GM19452 (cell line): ENCODE data around the gene HERPUD1.
A peak's percentile ranks its signal among the peaks of the same experiment; 100 is the strongest.

Experiments
- ATAC-seq: cut with Tn5 transposase; IDR thresholded peaks from one replicate; pipeline ENCODE4 v1.9.1; 2021; ENCODE audit not compliant: unreplicated experiment

HERPUD1 gene

GRCh38 chr16:56910654-56911539 is 21.0 kb upstream of the HERPUD1 start:
- ATAC-seq: no peak

- peak; percentile 78 for ATAC-seq
These were observed 20.0 kb upstream of the HERPUD1 start for GRCh38 chr16:56911771-56912571.

GRCh38 chr16:56912746-56913708 is 18.9 kb upstream of the HERPUD1 start:
- no peak for ATAC-seq

- ATAC-seq: no peak
These were observed 17.0 kb upstream of the HERPUD1 start for GRCh38 chr16:56914896-56915295.

- no peak for ATAC-seq
These were observed 16.4 kb upstream of the HERPUD1 start for GRCh38 chr16:56915336-56916119.

- ATAC-seq: peak; percentile 65
These were observed 15.2 kb upstream of the HERPUD1 start for GRCh38 chr16:56916571-56917403.

GRCh38 chr16:56918467-56919012 is 13.4 kb upstream of the HERPUD1 start:
- ATAC-seq: no peak

- ATAC-seq: no peak
These were observed 12.7 kb upstream of the HERPUD1 start for GRCh38 chr16:56919099-56919800.

- no peak for ATAC-seq
These were observed 10.4 kb upstream of the HERPUD1 start for GRCh38 chr16:56921571-56921970.

- ATAC-seq: no peak
These were observed 8.4 kb upstream of the HERPUD1 start for GRCh38 chr16:56923481-56924091.

- ATAC-seq: no peak
These were observed 4.5 kb upstream of the HERPUD1 start for GRCh38 chr16:56927471-56927870.

- no peak for ATAC-seq
These were observed 2.3 kb upstream of the HERPUD1 start for GRCh38 chr16:56929639-56930038.

- ATAC-seq: no peak
These were observed 1.3 kb upstream of the HERPUD1 start for GRCh38 chr16:56930486-56931270.

- ATAC-seq: peak; percentile 38
These were observed 561 bp upstream of the HERPUD1 start for GRCh38 chr16:56931271-56931891.

- no peak for ATAC-seq
These were observed 1.0 kb downstream of the HERPUD1 start for GRCh38 chr16:56932721-56933619.
